HepG2 (cell line): ENCODE results near the gene NAT9. TPM values are rescaled to one million over a fixed set of nuclear protein-coding genes. Genes with fewer than 3 reads are reported as not detected.

ENCODE experiments used
- CEBPZ ChIP-seq: IDR thresholded peaks from 2 replicates; pipeline ENCODE4 v1.6.1; 2012; ENCODE audit warnings: low read length, improper control_type of control experiment
- ETV5 ChIP-seq: IDR thresholded peaks from 2 replicates; pipeline ENCODE4 v1.6.1; 2018; ENCODE audit warnings: missing biosample characterization, missing genetic modification reagents, inconsistent platforms, borderline replicate concordance
- HMG20B ChIP-seq: conservative IDR thresholded peaks from 2 replicates; pipeline ENCODE4 v1.6.1; 2016; ENCODE audit warnings: missing genetic modification reagents, missing compliant biosample characterization
- POLR2AphosphoS2 ChIP-seq: IDR thresholded peaks from 2 replicates; pipeline ENCODE4 v1.6.1; 2011; ENCODE audit warnings: low read depth, low read length, improper control_type of control experiment
- RARG ChIP-seq: sonication (generic); formaldehyde crosslinking; IDR thresholded peaks from 2 replicates; pipeline ENCODE4 v1.4.0; 2020; ENCODE audit warnings: low read depth, mild to moderate bottlenecking, missing genetic modification reagents
- RBM39 ChIP-seq: fragments of 200-400 bp; formaldehyde crosslinking; IDR thresholded peaks from one replicate; pipeline ENCODE4 v1.6.1; 2018; ENCODE audit warnings: antibody characterized with exemption, mild to moderate bottlenecking, low read depth, low read length; ENCODE audit not compliant: poor library complexity, severe bottlenecking
- SNRNP70 ChIP-seq: fragments of 200-400 bp; formaldehyde crosslinking; IDR thresholded peaks from 2 replicates; pipeline ENCODE4 v1.6.1; 2017; ENCODE audit warnings: mild to moderate bottlenecking, low read depth, low read length, moderate library complexity
- SPEN ChIP-seq: sonication (generic); formaldehyde crosslinking; IDR thresholded peaks from 2 replicates; pipeline ENCODE4 v1.5.1; 2020; ENCODE audit warnings: low read depth, mild to moderate bottlenecking, missing genetic modification reagents
- SRF ChIP-seq: IDR thresholded peaks from 2 replicates; pipeline ENCODE4 v1.6.1; 2011; ENCODE audit warnings: mild to moderate bottlenecking, low read depth, low read length, moderate library complexity
- STAT6 ChIP-seq: sonication (generic); formaldehyde crosslinking; IDR thresholded peaks from 2 replicates; pipeline ENCODE4 v1.4.0; 2020; ENCODE audit warnings: missing genetic modification reagents, mild to moderate bottlenecking, borderline replicate concordance
- TCF12 ChIP-seq, 2 experiments: fragments of 450-650 bp in 1 of 2; sonication (generic) in 1 of 2; formaldehyde crosslinking in 1 of 2; IDR thresholded peaks; 2 replicates each; pipeline versions ENCODE4 v1.6.1 to v1.8.0; 2017 to 2022; ENCODE audit warnings: antibody characterized with exemption in 1 of 2, mild to moderate bottlenecking in 1 of 2, missing genetic modification reagents in 1 of 2, moderate library complexity in 1 of 2
- ZBTB26 ChIP-seq: IDR thresholded peaks from 2 replicates; pipeline ENCODE4 v1.6.1; 2016; ENCODE audit warnings: missing compliant biosample characterization, missing genetic modification reagents, borderline replicate concordance
- ZNF251 ChIP-seq: sonication (generic); formaldehyde crosslinking; IDR thresholded peaks from 2 replicates; pipeline ENCODE4 v1.9.0; 2021; ENCODE audit warnings: mild to moderate bottlenecking, missing genetic modification reagents
- ZNF264 ChIP-seq: sonication (generic); formaldehyde crosslinking; IDR thresholded peaks from 2 replicates; pipeline ENCODE4 v1.4.0; 2020; ENCODE audit warnings: missing genetic modification reagents
- ZNF296 ChIP-seq: sonication (generic); formaldehyde crosslinking; conservative IDR thresholded peaks from 2 replicates; pipeline ENCODE4 v1.5.0; 2020; ENCODE audit warnings: mild to moderate bottlenecking, missing genetic modification reagents
- ZNF337 ChIP-seq: sonication (generic); formaldehyde crosslinking; IDR thresholded peaks from 2 replicates; pipeline ENCODE4 v1.5.1; 2020; ENCODE audit warnings: missing genetic modification reagents, low read depth, mild to moderate bottlenecking, borderline replicate concordance
- ZNF383 ChIP-seq: sonication (generic); formaldehyde crosslinking; IDR thresholded peaks from 2 replicates; pipeline ENCODE4 v1.4.0; 2020; ENCODE audit warnings: missing genetic modification reagents, mild to moderate bottlenecking, borderline replicate concordance
- ZNF546 ChIP-seq: sonication (generic); formaldehyde crosslinking; conservative IDR thresholded peaks from 2 replicates; pipeline ENCODE4 v1.8.1; 2023; ENCODE audit warnings: mild to moderate bottlenecking, missing genetic modification reagents
- ZNF570 ChIP-seq: sonication (generic); formaldehyde crosslinking; IDR thresholded peaks from 2 replicates; pipeline ENCODE4 v1.4.0; 2020; ENCODE audit warnings: mild to moderate bottlenecking, missing genetic modification reagents, borderline replicate concordance
- ZNF747 ChIP-seq: sonication (generic); formaldehyde crosslinking; IDR thresholded peaks from 2 replicates; pipeline ENCODE4 v1.8.1; 2023; ENCODE audit warnings: missing genetic modification reagents, mild to moderate bottlenecking, borderline replicate concordance
- ZNF749 ChIP-seq: sonication (generic); formaldehyde crosslinking; IDR thresholded peaks from 2 replicates; pipeline ENCODE4 v1.8.0; 2022; ENCODE audit warnings: mild to moderate bottlenecking, missing genetic modification reagents, moderate library complexity, borderline replicate concordance
- polyA plus RNA-seq, 8 experiments: library from polyadenylated mRNA; depleted of rRNA in 3 of 8; stranded (reverse) in 7 of 8; unstranded in 1 of 8; fragments of >200 nt; fragmentation: Illumina TruSeq in 4 of 8; extraction: Trizol in 4 of 8; gene quantifications; 2 replicates each; pipeline versions ENCODE4 v1.2.1 to v1.2.3, GENCODE V29; 2011 to 2016; ENCODE audit warnings: low read depth in 4 of 8, missing spikeins in 1 of 8, mixed read lengths in 1 of 8; ENCODE audit not compliant: insufficient read depth in 1 of 8
- total RNA-seq, 5 experiments: library from RNA; depleted of rRNA; stranded (reverse); fragments of >200 nt; fragmentation: Illumina TruSeq; extraction: Trizol; gene quantifications; 2 replicates each; pipeline ENCODE4 v1.2.3, GENCODE V29; 2016; ENCODE audit warnings: low read depth in 1 of 5

NAT9 gene
- total and polyA plus RNA-seq, 2 of the 13 experiments (the other 11 are each of a cell fraction or from before 2014, with no cell fraction given), result 39.7 to 44.2 TPM

- TF ChIP-seq CEBPZ (no peak), RBM39 (peak; percentile 35), HMG20B (CRISPR knock-in tag) (no peak), ZNF570 (CRISPR knock-in tag) (no peak), SPEN (no peak), ZNF546 (CRISPR knock-in tag) (0 out of 2 replicates have a peak, but pooled peaks have one; percentile 46), ZNF251 (no peak), POLR2AphosphoS2 (peak; percentile 69; the same call in 1 of the 2 replicates), ZNF264 (CRISPR knock-in tag) (no peak), RARG (CRISPR knock-in tag) (no peak), ZNF337 (CRISPR knock-in tag) (no peak), TCF12 (IDR thresholded peaks at IDR 0.05) (no peak), TCF12 (CRISPR knock-in tag; IDR thresholded peaks at IDR 0.05) (no peak), ZBTB26 (CRISPR knock-in tag) (peak; percentile 63; the same call in 1 of the 2 replicates), ZNF383 (CRISPR knock-in tag) (no peak), ZNF747 (CRISPR knock-in tag) (peak; percentile 83; the same call in 1 of the 2 replicates), SRF (0 out of 2 replicates have a peak, but pooled peaks have one; percentile 20), ETV5 (CRISPR knock-in tag) (0 out of 2 replicates have a peak, but pooled peaks have one; percentile 35), STAT6 (no peak; the same call in 1 of the 2 replicates), ZNF749 (CRISPR knock-in tag) (no peak), SNRNP70 (no peak), ZNF296 (no peak)
Observed at GRCh38 chr17:74770498-74771318, 5.4 kb downstream of the NAT9 start (continued).
